ENCODE results near the gene HIRIP3. TPM values are rescaled to one million over a fixed set of nuclear protein-coding genes. Genes with fewer than 3 reads are reported as not detected.

Gene HIRIP3
- total and polyA plus RNA-seq, 2 of the 4 experiments (the other 2 are of a cell fraction), result 5.0 to 10.5 TPM

DNA sequence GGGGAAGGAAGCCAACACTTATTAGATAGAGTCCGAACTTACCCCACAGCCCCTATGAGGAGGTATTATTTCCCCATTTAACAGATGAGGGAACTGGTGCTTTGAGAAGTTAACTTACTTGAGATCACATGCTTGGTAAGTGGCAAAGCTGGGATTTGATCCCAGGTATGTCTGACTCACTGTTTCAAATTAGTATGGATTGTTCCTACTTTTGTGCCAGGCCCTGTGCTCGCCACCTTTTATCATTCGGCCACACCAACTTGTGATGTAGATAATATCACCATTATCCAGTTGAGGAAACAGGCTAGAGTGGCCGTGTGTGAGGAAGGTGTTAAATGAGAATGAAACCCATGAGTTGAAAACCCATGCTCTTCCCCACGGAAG is 10.7 kb downstream of the HIRIP3 start:
- no peak overlapping the region for H2BK15ac ChIP-seq (ENCODE audit: low read depth, low read length)
- no peaks in the 10 kb centered on the region for H3K9me3 ChIP-seq (ENCODE audit: control insufficient read depth, insufficient read depth, low read length)
- dilution Hi-C loops (cut with HindIII; ENCODE audit: low sequenced_read_pairs, unreplicated experiment), result no loop called here
- BruUV-seq (replicated peaks), result no TSS peak
- in situ Hi-C loops (cut with MboI; ENCODE audit: low sequenced_read_pairs), result no loop called here
- no peak for ATAC-seq (ENCODE audit: low read depth)
- H4K20me1 ChIP-seq (ENCODE audit: insufficient read depth, low read length), result no peaks in the 10 kb centered on the region; the same call in 1 of the 2 replicates
- H4K5ac ChIP-seq (ENCODE audit: low read depth, low read length), result no peak overlapping the region
- H3K36me3 ChIP-seq (ENCODE audit: control insufficient read depth, insufficient read depth, low read length), result peaks cover 84% of the 10 kb centered on the region
- no peak overlapping the region for H4K8ac ChIP-seq (ENCODE audit: low read depth in 2 of 2, low read length in 2 of 2)
- no peak overlapping the region for H3K4me2 ChIP-seq (ENCODE audit: low read depth, low read length)
- H2BK20ac ChIP-seq (ENCODE audit: low read depth, low read length), result no peak overlapping the region
- intact Hi-C loops (cut with micrococcal nuclease), result no loop called here
- CTCF ChIA-PET, result interaction anchor here (1.3 kb wide), 1 partner anchor 11 kb away, joined by 3 read pairs; the partner anchor contains the start of gene TAOK2
- WGBS, 2 experiments (ENCODE audit: extremely low coverage in 2 of 2, insufficient read length in 1 of 2), result no CpG with 5 or more reads among the region's 5 CpGs
- no peak overlapping the region for H3K27ac ChIP-seq (ENCODE audit: insufficient read depth, low read length)
- no peak for DNase-seq
- H2BK120ac ChIP-seq (ENCODE audit: low read depth, low read length), result no peak overlapping the region
- H3K9me1 ChIP-seq (ENCODE audit: insufficient read depth, low read length), result no peaks in the 10 kb centered on the region
- no peak overlapping the region for H2AK9ac ChIP-seq (replicated peaks; ENCODE audit: low read depth, low read length, poor library complexity)
- H3K9ac ChIP-seq (ENCODE audit: low read depth, low read length), result no peak overlapping the region
- H2AFZ ChIP-seq (replicated peaks; ENCODE audit: low read length, poor library complexity), result no peak overlapping the region
- no peaks in the 10 kb centered on the region for H3K4me1 ChIP-seq (ENCODE audit: control insufficient read depth, insufficient read depth, low read length)
- no peaks in the 10 kb centered on the region for H3K27me3 ChIP-seq (ENCODE audit: control insufficient read depth, insufficient read depth, low read length)
- no peak overlapping the region for H3K18ac ChIP-seq (ENCODE audit: low read depth, low read length)
- POLR2A ChIA-PET (ENCODE audit: unreplicated experiment), result no interaction called here
- H3K79me1 ChIP-seq (ENCODE audit: low read depth in 1 of 2, low read length in 2 of 2), result peaks cover 5 to 16% of the 10 kb centered on the region in 2 experiments; a peak in 2 of 4 replicates
- H3K4ac ChIP-seq (ENCODE audit: low read depth, low read length), result no peak overlapping the region
- H3K14ac ChIP-seq (replicated peaks; ENCODE audit: low read depth, low read length), result no peak overlapping the region
- no peak overlapping the region; the same call in 1 of the 2 replicates for H3K56ac ChIP-seq (ENCODE audit: extremely low read depth, insufficient read depth, low read length)
- H4K91ac ChIP-seq (ENCODE audit: insufficient read depth, low read depth, low read length), result no peak overlapping the region
- TF ChIP-seq, protein P1, sequence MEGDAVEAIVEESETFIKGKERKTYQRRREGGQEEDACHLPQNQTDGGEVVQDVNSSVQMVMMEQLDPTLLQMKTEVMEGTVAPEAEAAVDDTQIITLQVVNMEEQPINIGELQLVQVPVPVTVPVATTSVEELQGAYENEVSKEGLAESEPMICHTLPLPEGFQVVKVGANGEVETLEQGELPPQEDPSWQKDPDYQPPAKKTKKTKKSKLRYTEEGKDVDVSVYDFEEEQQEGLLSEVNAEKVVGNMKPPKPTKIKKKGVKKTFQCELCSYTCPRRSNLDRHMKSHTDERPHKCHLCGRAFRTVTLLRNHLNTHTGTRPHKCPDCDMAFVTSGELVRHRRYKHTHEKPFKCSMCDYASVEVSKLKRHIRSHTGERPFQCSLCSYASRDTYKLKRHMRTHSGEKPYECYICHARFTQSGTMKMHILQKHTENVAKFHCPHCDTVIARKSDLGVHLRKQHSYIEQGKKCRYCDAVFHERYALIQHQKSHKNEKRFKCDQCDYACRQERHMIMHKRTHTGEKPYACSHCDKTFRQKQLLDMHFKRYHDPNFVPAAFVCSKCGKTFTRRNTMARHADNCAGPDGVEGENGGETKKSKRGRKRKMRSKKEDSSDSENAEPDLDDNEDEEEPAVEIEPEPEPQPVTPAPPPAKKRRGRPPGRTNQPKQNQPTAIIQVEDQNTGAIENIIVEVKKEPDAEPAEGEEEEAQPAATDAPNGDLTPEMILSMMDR (conservative IDR thresholded peaks at IDR 0.05; ENCODE audit: low read depth, low read length), result no peak
- TF ChIP-seq CEBPB (IDR thresholded peaks at IDR 0.05; ENCODE audit: low read depth, low read length), result no peak
- H2BK5ac ChIP-seq (ENCODE audit: low read depth, low read length, poor library complexity, severe bottlenecking), result no peak overlapping the region
- H2AK5ac ChIP-seq (ENCODE audit: low read depth, low read length), result no peak overlapping the region
- H3K4me3 ChIP-seq (ENCODE audit: insufficient read depth, low read depth, low read length), result no peak overlapping the region
- no peak overlapping the region for H3K23ac ChIP-seq (ENCODE audit: low read depth, low read length)
